HCT116 (cell line): ENCODE results near the gene TXNRD3. TPM values are rescaled to one million over a fixed set of nuclear protein-coding genes. Genes with fewer than 3 reads are reported as not detected.

Experiments used
- ATAC-seq: fragments of 200-7000 bp; cut with Tn5 transposase; 2 replicates; pipeline ENCODE4 v1.9.1; 2020; ENCODE audit warnings: mild to moderate bottlenecking, moderate library complexity
- BruUV-seq: library from RNA; stranded (reverse); fragments of 400-500 nt; replicated peaks from 2 replicates; lab custom pipeline; 2021; lab: Mats Ljungman, UMichigan
- CTCF ChIA-PET: fragments of 300-600 bp; sonication (Branson Sonifier 250); formaldehyde crosslinking; loops from one replicate; lab custom pipeline; 2021; ENCODE audit warnings: antibody characterized with exemption; lab: Charles Lee
- POLR2A ChIA-PET: fragments of 300-600, 350-600 bp; sonication (Branson Sonifier 250); formaldehyde crosslinking; loops from one replicate; lab custom pipeline; 2021; ENCODE audit warnings: antibody characterized with exemption; lab: Charles Lee
- RAD21 ChIA-PET, 2 experiments: fragments of 300-600 bp; sonication (Branson Sonifier 250); formaldehyde crosslinking; loops; one replicate each; lab custom pipeline; 2023; ENCODE audit warnings: low total read pairs in 2 of 2; ENCODE audit not compliant: uncharacterized antibody in 2 of 2, unreplicated experiment in 2 of 2, low non-redundant PET in 1 of 2; lab: Charles Lee
- DNase-seq: peaks from one replicate; pipeline ENCODE4 v3.0.0-alpha.2; 2010; ENCODE audit warnings: low read depth, low spot score
- H2AFZ ChIP-seq: fragments of 200-600 bp; shearing (Covaris generic), sonication (generic); 2 replicates; pipeline ENCODE4 v1.6.1; 2017; ENCODE audit warnings: low read depth, mixed run types, mixed read lengths, antibody characterized with exemption, low read length; ENCODE audit not compliant: poor library complexity, severe bottlenecking
- H3K27ac ChIP-seq: 2 replicates; pipeline ENCODE4 v1.5.1; 2012; ENCODE audit warnings: low read depth, low read length
- H3K27me3 ChIP-seq: fragments of 200-600 bp; sonication (generic); 2 replicates; pipeline ENCODE4 v1.6.1; 2016; ENCODE audit warnings: mixed run types, low read length, mixed read lengths; ENCODE audit not compliant: insufficient read depth
- H3K36me3 ChIP-seq, 2 experiments: fragments of 200-500 bp in 1 of 2; fragments of 200-600 bp in 1 of 2; sonication (Bioruptor generic) in 1 of 2; sonication (generic) in 1 of 2; 2 replicates each; pipeline versions ENCODE4 v1.5.1 to v1.6.1; 2014 to 2016; ENCODE audit warnings: low read length in 2 of 2, inconsistent platforms in 1 of 2, mixed read lengths in 1 of 2, mixed run types in 1 of 2; ENCODE audit not compliant: insufficient read depth in 2 of 2, control insufficient read depth in 1 of 2
- H3K4me1 ChIP-seq, 2 experiments: fragments of 200-600 bp in 1 of 2; sonication (generic) in 1 of 2; 2 replicates each; pipeline versions ENCODE4 v1.5.1 to v1.6.1; 2012 to 2017; ENCODE audit warnings: low read length in 2 of 2, inconsistent platforms in 1 of 2, mild to moderate bottlenecking in 1 of 2, mixed read lengths in 1 of 2, mixed run types in 1 of 2, moderate library complexity in 1 of 2; ENCODE audit not compliant: insufficient read depth in 2 of 2, control insufficient read depth in 1 of 2
- H3K4me2 ChIP-seq: fragments of 200-600 bp; sonication (generic); 2 replicates; pipeline ENCODE4 v1.6.1; 2017; ENCODE audit warnings: mixed run types, low read length, mixed read lengths
- H3K4me3 ChIP-seq, 2 experiments: fragments of 200-600 bp in 1 of 2; sonication (generic) in 1 of 2; replicated peaks in 1 of 2; 2 replicates each; pipeline ENCODE4 v1.5.1; 2011 to 2016; ENCODE audit warnings: low read length in 2 of 2, control low read depth in 1 of 2, low read depth in 1 of 2, mild to moderate bottlenecking in 1 of 2, mixed read lengths in 1 of 2, mixed run types in 1 of 2
- H3K79me2 ChIP-seq: fragments of 200-600 bp; sonication (generic); 2 replicates; pipeline ENCODE4 v1.6.1; 2017; ENCODE audit warnings: mild to moderate bottlenecking, mixed run types, low read length, moderate library complexity, mixed read lengths; ENCODE audit not compliant: insufficient read depth
- H3K9ac ChIP-seq: fragments of 200-600 bp; sonication (generic); 2 replicates; pipeline ENCODE4 v1.6.1; 2016; ENCODE audit warnings: low read length, mixed read lengths
- H3K9me2 ChIP-seq: fragments of 200-600 bp; sonication (generic), shearing (Covaris generic); 2 replicates; pipeline ENCODE4 v1.6.1; 2017; ENCODE audit warnings: mixed run types, mild to moderate bottlenecking, moderate library complexity; ENCODE audit not compliant: insufficient read depth
- H3K9me3 ChIP-seq, 2 experiments: fragments of 200-500 bp in 1 of 2; fragments of 200-600 bp in 1 of 2; sonication (Bioruptor generic) in 1 of 2; sonication (generic) in 1 of 2; 2 replicates each; pipeline ENCODE4 v1.6.1; 2014 to 2017; ENCODE audit warnings: low read length in 2 of 2, mixed read lengths in 2 of 2, inconsistent platforms in 1 of 2, low read depth in 1 of 2, mild to moderate bottlenecking in 1 of 2, mixed run types in 1 of 2, moderate library complexity in 1 of 2; ENCODE audit not compliant: control insufficient read depth in 1 of 2, insufficient read depth in 1 of 2
- H4K20me1 ChIP-seq: fragments of 200-600 bp; sonication (generic), shearing (Covaris generic); 2 replicates; pipeline ENCODE4 v1.6.1; 2017; ENCODE audit warnings: mixed run types, mild to moderate bottlenecking, moderate library complexity; ENCODE audit not compliant: insufficient read depth
- CBX3 ChIP-seq: IDR thresholded peaks from 2 replicates; pipeline ENCODE4 v1.6.1; 2012; ENCODE audit warnings: low read depth
- EZH2 ChIP-seq: fragments of 200-600 bp; sonication (generic); IDR thresholded peaks from 2 replicates; pipeline ENCODE4 v1.6.1; 2017; ENCODE audit warnings: antibody characterized with exemption, mixed run types
- EZH2phosphoT487 ChIP-seq: fragments of 200-600 bp; IDR thresholded peaks from 2 replicates; pipeline ENCODE4 v1.6.1; 2018; ENCODE audit warnings: antibody characterized with exemption, borderline replicate concordance
- POLR2A ChIP-seq: IDR thresholded peaks from 2 replicates; pipeline ENCODE4 v1.7.0; 2011; ENCODE audit warnings: borderline replicate concordance; ENCODE audit not compliant: insufficient read depth, insufficient read length; ENCODE audit errors: extremely low read depth
- POLR2AphosphoS5 ChIP-seq: IDR thresholded peaks from 2 replicates; pipeline ENCODE4 v1.6.1; 2011; ENCODE audit warnings: mild to moderate bottlenecking, low read depth, low read length, moderate library complexity
- RAD21 ChIP-seq: IDR thresholded peaks from 2 replicates; pipeline ENCODE4 v1.6.1; 2012; ENCODE audit warnings: low read depth, mild to moderate bottlenecking
- SP1 ChIP-seq: IDR thresholded peaks from 2 replicates; pipeline ENCODE4 v1.6.1; 2012; ENCODE audit warnings: low read depth
- YY1 ChIP-seq: IDR thresholded peaks from 2 replicates; pipeline ENCODE4 v1.6.1; 2011; ENCODE audit warnings: low read length, low read depth, moderate library complexity, mild to moderate bottlenecking; ENCODE audit not compliant: insufficient replicate concordance; ENCODE audit errors: extremely low read depth
- ZFX ChIP-seq: fragments of 450-650 bp; IDR thresholded peaks from 2 replicates; pipeline ENCODE4 v1.6.1; 2017
- intact Hi-C: fragments of 100-400 bp; cut with micrococcal nuclease; formaldehyde crosslinking; loops from 2 replicates; pipeline ENCODE4 v1.10.0; 2022
- total RNA-seq: library from RNA; stranded (reverse); gene quantifications from one replicate; pipeline ENCODE4 v1.2.1, GENCODE V29; 2021; ENCODE audit not compliant: unreplicated experiment
- TF ChIP-seq, protein P1 (sequence below): IDR thresholded peaks from 2 replicates; pipeline ENCODE4 v1.6.1; 2012; ENCODE audit warnings: low read depth

TXNRD3 gene
- total RNA-seq, 1 experiment from 2014 or later = 19.3 TPM

DNA sequence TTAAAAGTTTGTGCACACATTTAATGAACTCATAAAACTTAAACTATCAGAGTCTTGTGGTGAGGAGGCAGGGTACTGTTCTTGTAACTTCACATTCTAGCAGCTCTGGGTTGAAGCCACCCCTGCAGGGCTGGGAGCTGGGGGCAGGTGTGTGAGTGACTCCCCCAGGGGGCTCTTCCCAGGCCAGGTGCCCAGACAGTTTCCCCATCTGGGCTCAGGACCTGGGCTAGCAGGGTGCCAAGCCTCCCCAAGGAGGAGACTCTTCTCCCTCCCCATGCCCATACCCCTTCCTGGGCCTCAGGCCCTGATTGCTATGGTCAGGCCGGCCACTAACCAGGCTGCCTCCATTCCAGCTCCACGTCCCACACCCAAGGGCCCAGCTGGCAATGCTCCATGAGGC lies 27.1 kb upstream of the TXNRD3 start:
- no peaks in the 10 kb centered on the region for H3K27me3 ChIP-seq
- H2AFZ ChIP-seq = no peak overlapping the region
- RAD21 ChIA-PET = no interaction called here
- no peak overlapping the region for H3K9ac ChIP-seq
- no peak for ATAC-seq
- H3K4me2 ChIP-seq = no peak overlapping the region
- CTCF ChIA-PET = no interaction called here
- no peak overlapping the region for H3K27ac ChIP-seq
- H3K36me3 ChIP-seq = no peaks in the 10 kb centered on the region
- no peaks in the 10 kb centered on the region for H3K9me2 ChIP-seq
- TF ChIP-seq SP1 = no peak
- no peak for TF ChIP-seq RAD21
- TF ChIP-seq ZFX = no peak
- TF ChIP-seq EZH2phosphoT487 = no peak
- TF ChIP-seq, protein P1, sequence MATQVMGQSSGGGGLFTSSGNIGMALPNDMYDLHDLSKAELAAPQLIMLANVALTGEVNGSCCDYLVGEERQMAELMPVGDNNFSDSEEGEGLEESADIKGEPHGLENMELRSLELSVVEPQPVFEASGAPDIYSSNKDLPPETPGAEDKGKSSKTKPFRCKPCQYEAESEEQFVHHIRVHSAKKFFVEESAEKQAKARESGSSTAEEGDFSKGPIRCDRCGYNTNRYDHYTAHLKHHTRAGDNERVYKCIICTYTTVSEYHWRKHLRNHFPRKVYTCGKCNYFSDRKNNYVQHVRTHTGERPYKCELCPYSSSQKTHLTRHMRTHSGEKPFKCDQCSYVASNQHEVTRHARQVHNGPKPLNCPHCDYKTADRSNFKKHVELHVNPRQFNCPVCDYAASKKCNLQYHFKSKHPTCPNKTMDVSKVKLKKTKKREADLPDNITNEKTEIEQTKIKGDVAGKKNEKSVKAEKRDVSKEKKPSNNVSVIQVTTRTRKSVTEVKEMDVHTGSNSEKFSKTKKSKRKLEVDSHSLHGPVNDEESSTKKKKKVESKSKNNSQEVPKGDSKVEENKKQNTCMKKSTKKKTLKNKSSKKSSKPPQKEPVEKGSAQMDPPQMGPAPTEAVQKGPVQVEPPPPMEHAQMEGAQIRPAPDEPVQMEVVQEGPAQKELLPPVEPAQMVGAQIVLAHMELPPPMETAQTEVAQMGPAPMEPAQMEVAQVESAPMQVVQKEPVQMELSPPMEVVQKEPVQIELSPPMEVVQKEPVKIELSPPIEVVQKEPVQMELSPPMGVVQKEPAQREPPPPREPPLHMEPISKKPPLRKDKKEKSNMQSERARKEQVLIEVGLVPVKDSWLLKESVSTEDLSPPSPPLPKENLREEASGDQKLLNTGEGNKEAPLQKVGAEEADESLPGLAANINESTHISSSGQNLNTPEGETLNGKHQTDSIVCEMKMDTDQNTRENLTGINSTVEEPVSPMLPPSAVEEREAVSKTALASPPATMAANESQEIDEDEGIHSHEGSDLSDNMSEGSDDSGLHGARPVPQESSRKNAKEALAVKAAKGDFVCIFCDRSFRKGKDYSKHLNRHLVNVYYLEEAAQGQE = no peak
- no peak for TF ChIP-seq POLR2AphosphoS5
- no peak for TF ChIP-seq YY1
- no peak for TF ChIP-seq POLR2A
- TF ChIP-seq CBX3 = no peak
- TF ChIP-seq EZH2 = no peak
- H3K4me3 ChIP-seq = no peak overlapping the region
- no peaks in the 10 kb centered on the region for H3K9me3 ChIP-seq
- H4K20me1 ChIP-seq = no peaks in the 10 kb centered on the region
- H3K4me1 ChIP-seq = peaks cover 0 to 8% of the 10 kb centered on the region in 2 experiments; a peak in 1 of 4 replicates
- DNase-seq = no peak
- no TSS peak for BruUV-seq
- intact Hi-C loops = no loop called here
- POLR2A ChIA-PET = no interaction called here
- no peaks in the 10 kb centered on the region for H3K79me2 ChIP-seq
